ENCODE results near the gene COASY. TPM values are rescaled to one million over a fixed set of nuclear protein-coding genes. Genes with fewer than 3 reads are reported as not detected.
"Not testable (repeated sequence)": the region's sequence is repeated elsewhere in the genome, so short reads cannot be mapped to it uniquely, and the experiment has no call there.

COASY gene
- total and polyA plus RNA-seq, 7 experiments from 2014 or later, result 45.3 to 76.9 (median 59.2) TPM

- ChIA-PET POLR2A (interaction anchor here (0.5 to 1.0 kb wide), 5 partner anchors 8 to 86 kb away, joined by 3 to 4 read pairs (median 3); partner anchors contain the start of gene NAGLU), CTCF (no interaction called here)
- H3K4me3 Mint-ChIP-seq, result peak overlapping the region in 1 of 10 donors; percentile 53
Observed at GRCh38 chr17:42547001-42547461, 14.9 kb upstream of the COASY start.

DNA sequence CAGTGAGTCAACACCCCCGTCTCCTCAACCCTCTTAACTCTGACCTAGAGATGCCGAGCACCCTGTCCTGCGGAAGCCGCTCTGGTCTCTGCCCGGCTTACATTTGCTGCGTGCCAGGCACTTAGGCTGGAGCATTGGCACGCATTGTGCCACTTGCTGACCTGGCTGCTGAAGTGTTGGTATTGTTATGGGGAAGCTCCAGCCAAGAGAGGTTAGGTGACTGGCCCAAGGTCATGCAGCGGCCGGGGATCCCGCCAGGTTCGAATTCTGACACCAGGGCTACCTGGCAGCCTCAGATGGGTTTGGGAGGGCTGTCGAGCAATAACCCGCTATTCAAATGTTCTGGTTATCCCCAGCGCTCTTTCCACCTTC, 14.3 kb upstream of the COASY start:
- POLR2A ChIA-PET, result interaction anchor here (1.5 kb wide), 1 partner anchor 11 kb away, joined by 11 read pairs; the partner anchor contains the start of gene NAGLU
- Histone ChIP-seq H3K4me3 (ENCODE audit: low read length) (no peak overlapping the region), H3K4me1 (ENCODE audit: control insufficient read depth in 2 of 2, insufficient read depth in 2 of 2, low read length in 2 of 2) (no peaks in the 10 kb centered on the region), H3K27ac (ENCODE audit: low read depth, low read length) (no peak overlapping the region), H3K36me3 (ENCODE audit: control insufficient read depth in 2 of 3, insufficient read depth in 3 of 3, low read length in 3 of 3) (peaks cover 0 to 13% (median 0%) of the 10 kb centered on the region in 3 experiments), H3K27me3 (ENCODE audit: control insufficient read depth in 2 of 2, insufficient read depth in 2 of 2, low read length in 2 of 2) (no peaks in the 10 kb centered on the region), H3K9me3 (ENCODE audit: control insufficient read depth in 2 of 3, low read length in 3 of 3) (no peaks in the 10 kb centered on the region)
- Mint-ChIP-seq H3K4me3 (peak overlapping the region in 2 of 10 donors; percentile 47 to 75), H3K36me3 (peaks cover 0 to 4% (median 0%) of the 10 kb centered on the region in 5 donors), H3K9me3 (no peaks in the 10 kb centered on the region), H3K27me3 (no peaks in the 10 kb centered on the region), H3K27ac (no peak overlapping the region), H3K4me1 (peaks cover 4 to 21% (median 15%) of the 10 kb centered on the region in 7 donors)
- CTCF ChIA-PET, result no interaction called here
- intact Hi-C loops (cut with micrococcal nuclease), result loop anchor here in 1 of 2 donors (1.0 kb wide), 1 partner anchor 30 kb away; the partner anchor contains the start of gene PSMC3IP
- no peak for DNase-seq
- no peak for ATAC-seq

More at GRCh38 chr17:42547001-42547461, 14.9 kb upstream of the COASY start:
- H3K4me1 Mint-ChIP-seq, result peaks cover 4 to 17% (median 13%) of the 10 kb centered on the region in 7 donors
- Histone ChIP-seq H3K4me1 (ENCODE audit: control insufficient read depth in 2 of 2, insufficient read depth in 2 of 2, low read length in 2 of 2) (no peaks in the 10 kb centered on the region), H3K9me3 (ENCODE audit: control insufficient read depth in 2 of 3, low read length in 3 of 3) (no peaks in the 10 kb centered on the region), H3K27ac (ENCODE audit: low read depth, low read length) (no peak overlapping the region), H3K27me3 (ENCODE audit: control insufficient read depth in 2 of 2, insufficient read depth in 2 of 2, low read length in 2 of 2) (no peaks in the 10 kb centered on the region), H3K4me3 (ENCODE audit: low read length) (no peak overlapping the region), H3K36me3 (ENCODE audit: control insufficient read depth in 2 of 3, insufficient read depth in 3 of 3, low read length in 3 of 3) (peaks cover 0 to 16% (median 0%) of the 10 kb centered on the region in 3 experiments)
- DNase-seq (no peak), ATAC-seq (no peak)
- H3K36me3 Mint-ChIP-seq, result peaks cover 0 to 4% (median 0%) of the 10 kb centered on the region in 5 donors
- H3K27ac Mint-ChIP-seq, result no peak overlapping the region
- intact Hi-C loops (cut with micrococcal nuclease), result no loop called here
- H3K9me3 Mint-ChIP-seq, result no peaks in the 10 kb centered on the region
- no peaks in the 10 kb centered on the region for H3K27me3 Mint-ChIP-seq

GRCh38 chr17:42548070-42548837, 13.7 kb upstream of the COASY start:
- Mint-ChIP-seq H3K4me3 (peak overlapping the region; percentile 7 to 75 (median 56)), H3K36me3 (peaks cover 0 to 4% (median 0%) of the 10 kb centered on the region in 5 donors), H3K27me3 (no peaks in the 10 kb centered on the region), H3K4me1 (peaks cover 4 to 22% (median 18%) of the 10 kb centered on the region in 7 donors), H3K9me3 (no peaks in the 10 kb centered on the region), H3K27ac (peak overlapping the region in 2 of 9 donors; percentile 15 to 48)
- ChIA-PET CTCF (interaction anchor here (0.6 to 1.1 kb wide), 4 partner anchors 12 to 108 kb away, joined by 3 to 4 read pairs (median 4); partner anchors contain the start of gene NAGLU), POLR2A (interaction anchor here (0.9 to 1.5 kb wide), 2 partner anchors 11 to 19 kb away, joined by 3 to 11 read pairs; partner anchors contain the start of gene NAGLU)
- Histone ChIP-seq H3K4me1 (ENCODE audit: control insufficient read depth in 2 of 2, insufficient read depth in 2 of 2, low read length in 2 of 2) (no peaks in the 10 kb centered on the region), H3K36me3 (ENCODE audit: control insufficient read depth in 2 of 3, insufficient read depth in 3 of 3, low read length in 3 of 3) (peaks cover 0 to 7% (median 0%) of the 10 kb centered on the region in 3 experiments), H3K4me3 (ENCODE audit: low read length) (peak overlapping the region; percentile 17), H3K9me3 (ENCODE audit: control insufficient read depth in 2 of 3, low read length in 3 of 3) (no peaks in the 10 kb centered on the region), H3K27ac (ENCODE audit: low read depth, low read length) (no peak overlapping the region), H3K27me3 (ENCODE audit: control insufficient read depth in 2 of 2, insufficient read depth in 2 of 2, low read length in 2 of 2) (no peaks in the 10 kb centered on the region)
- ATAC-seq (peak; percentile 94), DNase-seq (peak; percentile 54 to 75 (median 70))
- intact Hi-C loops (cut with micrococcal nuclease), result loop anchor here in 1 of 2 donors (1.0 kb wide), 1 partner anchor 29 kb away; the partner anchor contains the start of gene PSMC3IP

DNA sequence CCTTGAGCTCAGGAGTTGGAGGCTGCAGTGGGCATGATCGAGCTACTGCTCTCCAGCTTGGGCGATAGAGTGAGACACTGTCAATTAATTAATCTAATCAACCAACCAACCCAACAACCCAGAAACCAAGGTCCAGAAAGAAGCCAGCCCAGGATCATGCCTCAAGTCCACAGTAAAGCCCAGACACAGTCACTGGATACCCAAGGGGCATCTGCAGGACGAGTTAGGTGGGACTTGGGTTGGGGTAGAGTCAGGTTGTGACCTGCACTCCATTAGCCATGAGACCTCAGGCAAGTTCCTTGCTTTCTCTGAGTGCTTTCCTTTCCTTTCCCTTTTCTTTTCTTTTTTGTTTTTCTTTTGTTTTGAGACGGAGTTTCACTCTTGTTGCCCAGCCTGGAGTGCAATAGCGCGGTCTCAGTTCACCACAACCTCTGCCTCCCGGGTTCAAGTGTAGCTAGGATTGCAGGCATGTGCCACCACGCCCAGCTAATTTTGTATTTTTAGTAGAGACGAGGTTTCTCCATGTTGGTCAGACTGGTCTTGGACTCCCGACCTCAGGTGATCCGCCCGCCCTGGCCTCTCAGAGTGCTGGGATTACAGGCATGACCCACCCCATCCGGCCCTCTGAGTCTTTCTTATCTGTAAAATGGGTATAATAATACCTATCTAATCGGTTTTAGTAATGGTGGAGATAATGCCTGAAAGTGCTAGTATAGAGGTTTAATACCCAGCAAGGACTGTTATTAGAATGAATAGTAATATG, 12.8 kb upstream of the COASY start:
- intact Hi-C loops (cut with micrococcal nuclease), result loop anchor here in 1 of 2 donors (1.0 kb wide), 1 partner anchor 28 kb away; the partner anchor contains the start of gene PSMC3IP
- Histone ChIP-seq H3K4me3 (ENCODE audit: low read length) (no peak overlapping the region), H3K27ac (ENCODE audit: low read depth, low read length) (no peak overlapping the region), H3K9me3 (ENCODE audit: control insufficient read depth in 2 of 3, low read length in 3 of 3) (no peaks in the 10 kb centered on the region), H3K27me3 (ENCODE audit: control insufficient read depth in 2 of 2, insufficient read depth in 2 of 2, low read length in 2 of 2) (no peaks in the 10 kb centered on the region), H3K36me3 (ENCODE audit: control insufficient read depth in 2 of 3, insufficient read depth in 3 of 3, low read length in 3 of 3) (no peaks in the 10 kb centered on the region), H3K4me1 (ENCODE audit: control insufficient read depth in 2 of 2, insufficient read depth in 2 of 2, low read length in 2 of 2) (peaks cover 5% of the 10 kb centered on the region in 2 donors)
- Mint-ChIP-seq H3K4me1 (peaks cover 4 to 29% (median 22%) of the 10 kb centered on the region in 7 donors), H3K9me3 (no peaks in the 10 kb centered on the region), H3K4me3 (peak overlapping the region; percentile 7 to 75 (median 60)), H3K36me3 (peaks cover 0 to 4% (median 0%) of the 10 kb centered on the region in 5 donors), H3K27me3 (no peaks in the 10 kb centered on the region), H3K27ac (peak overlapping the region in 6 of 9 donors; percentile 14 to 56 (median 30))
- ChIA-PET POLR2A (interaction anchor here (0.7 to 1.5 kb wide), 3 partner anchors 12 to 1102 kb away, joined by 3 to 11 read pairs (median 3); partner anchors contain the start of gene NAGLU), CTCF (interaction anchor here (0.7 to 1.1 kb wide), 3 partner anchors 13 to 109 kb away, joined by 3 to 4 read pairs (median 4); partner anchors contain the start of gene NAGLU)
- DNase-seq (no peak), ATAC-seq (no peak)

- H3K9me3 ChIP-seq (ENCODE audit: control insufficient read depth in 2 of 3, low read length in 3 of 3); ATAC-seq; CTCF ChIA-PET; H3K36me3 Mint-ChIP-seq; H3K36me3 ChIP-seq (ENCODE audit: control insufficient read depth in 2 of 3, insufficient read depth in 3 of 3, low read length in 3 of 3); H3K4me3 ChIP-seq (ENCODE audit: low read length); H3K27me3 ChIP-seq (ENCODE audit: control insufficient read depth in 2 of 2, insufficient read depth in 2 of 2, low read length in 2 of 2); H3K9me3 Mint-ChIP-seq; DNase-seq; intact Hi-C loops (cut with micrococcal nuclease); H3K27me3 Mint-ChIP-seq: not testable (repeated sequence)
- peak within 1 kb of the TSS; percentile 86 for H3K27ac ChIP-seq (ENCODE audit: low read depth, low read length)
- Mint-ChIP-seq H3K4me3 (peak within 1 kb of the TSS; percentile 84 to 95 (median 90)), H3K4me1 (peaks cover 12 to 52% (median 33%) of the 10 kb centered on the region in 7 donors), H3K27ac (peak within 1 kb of the TSS; percentile 80 to 93 (median 90))
- POLR2A ChIA-PET, result interaction anchor here (2.6 to 3.2 kb wide), 2 partner anchors 14 to 16 kb away, joined by 19 to 26 read pairs; partner anchors contain the start of genes MLX and NAGLU
- peaks cover 14 to 15% of the 10 kb centered on the region in 2 donors for H3K4me1 ChIP-seq (ENCODE audit: control insufficient read depth in 2 of 2, insufficient read depth in 2 of 2, low read length in 2 of 2)
Observed at GRCh38 chr17:42552736-42553135, 9.2 kb upstream of the COASY start, which contains the start of gene HSD17B1. Gene HSD17B1 (plus strand): TSS chr17:42552923. CDS start chr17:42552934, 11 bp downstream.

Measured in naive thymus-derived CD4-positive, alpha-beta T cell (primary cell).